Mesodermal cell (in vitro differentiated cells): Measurements from ENCODE around the gene BEST4.

ENCODE experiments used
- H3K27ac ChIP-seq: 2 replicates; pipeline ENCODE4 v1.7.0; 2013; ENCODE audit warnings: mild to moderate bottlenecking, low read depth, low read length, moderate library complexity; ENCODE audit not compliant: severe bottlenecking
- H3K36me3 ChIP-seq: 2 replicates; pipeline ENCODE4 v1.7.1; 2013; ENCODE audit warnings: mild to moderate bottlenecking, low read length, moderate library complexity; ENCODE audit not compliant: control insufficient read depth, insufficient read depth
- H3K4me1 ChIP-seq: one replicate; pipeline ENCODE4 v1.7.1; 2013; ENCODE audit warnings: mild to moderate bottlenecking, low read length; ENCODE audit not compliant: insufficient read depth, control insufficient read depth, poor library complexity, severe bottlenecking
- H3K4me3 ChIP-seq: 2 replicates; pipeline ENCODE4 v1.7.0; 2013; ENCODE audit warnings: low read length, control low read depth, mild to moderate bottlenecking; ENCODE audit not compliant: insufficient read depth, poor library complexity, severe bottlenecking; ENCODE audit errors: extremely low read depth
- H3K9me3 ChIP-seq: 2 replicates; pipeline ENCODE4 v1.7.1; 2013; ENCODE audit warnings: mild to moderate bottlenecking, low read length, moderate library complexity; ENCODE audit not compliant: control insufficient read depth
- WGBS, 2 experiments: methylation state at CpG; one replicate each; pipeline ENCODE4 v1.1.5; 2013; ENCODE audit warnings: missing lambda C conversion rate in 2 of 2; ENCODE audit not compliant: insufficient coverage in 2 of 2; 5-methylcytosine and 5-hydroxymethylcytosine counted together

The BEST4 gene

GRCh38 chr1:44735992-44736391 is 52.0 kb downstream of the BEST4 start:
- Histone ChIP-seq H3K9me3 (no peaks in the 10 kb centered on the region), H3K4me1 (peaks cover 4% of the 10 kb centered on the region), H3K36me3 (peaks cover 4% of the 10 kb centered on the region), H3K27ac (no peak overlapping the region), H3K4me3 (no peak overlapping the region)
- no CpG with 5 or more reads among the region's 1 CpG for WGBS, 2 experiments

- H3K27ac ChIP-seq = no peak overlapping the region
- no peaks in the 10 kb centered on the region for H3K4me1 ChIP-seq
- no peak overlapping the region for H3K4me3 ChIP-seq
- WGBS, 2 experiments = 100% methylated on average over 1 of the region's 1 CpG; no CpG with 5 or more reads in 1 of the 2 experiments
- H3K9me3 ChIP-seq = no peaks in the 10 kb centered on the region
- no peaks in the 10 kb centered on the region for H3K36me3 ChIP-seq
Observed at GRCh38 chr1:44733784-44734183, 54.2 kb downstream of the BEST4 start.
